ENCODE data around the gene BPGM.

- TF ChIP-seq, protein P1, sequence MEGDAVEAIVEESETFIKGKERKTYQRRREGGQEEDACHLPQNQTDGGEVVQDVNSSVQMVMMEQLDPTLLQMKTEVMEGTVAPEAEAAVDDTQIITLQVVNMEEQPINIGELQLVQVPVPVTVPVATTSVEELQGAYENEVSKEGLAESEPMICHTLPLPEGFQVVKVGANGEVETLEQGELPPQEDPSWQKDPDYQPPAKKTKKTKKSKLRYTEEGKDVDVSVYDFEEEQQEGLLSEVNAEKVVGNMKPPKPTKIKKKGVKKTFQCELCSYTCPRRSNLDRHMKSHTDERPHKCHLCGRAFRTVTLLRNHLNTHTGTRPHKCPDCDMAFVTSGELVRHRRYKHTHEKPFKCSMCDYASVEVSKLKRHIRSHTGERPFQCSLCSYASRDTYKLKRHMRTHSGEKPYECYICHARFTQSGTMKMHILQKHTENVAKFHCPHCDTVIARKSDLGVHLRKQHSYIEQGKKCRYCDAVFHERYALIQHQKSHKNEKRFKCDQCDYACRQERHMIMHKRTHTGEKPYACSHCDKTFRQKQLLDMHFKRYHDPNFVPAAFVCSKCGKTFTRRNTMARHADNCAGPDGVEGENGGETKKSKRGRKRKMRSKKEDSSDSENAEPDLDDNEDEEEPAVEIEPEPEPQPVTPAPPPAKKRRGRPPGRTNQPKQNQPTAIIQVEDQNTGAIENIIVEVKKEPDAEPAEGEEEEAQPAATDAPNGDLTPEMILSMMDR (IDR thresholded peaks at IDR 0.05; ENCODE audit: insufficient read depth, low read depth, low read length): no peak
- TF ChIP-seq EZH2 (IDR thresholded peaks at IDR 0.05; ENCODE audit: insufficient read depth, low read length): no peak
Measured at GRCh38 chr7:134695321-134695860, 48.7 kb downstream of the BPGM start.
